Colonic mucosa (tissue), 4 donors: ENCODE measurements around the gene ASCC3. TPM values are rescaled to one million over a fixed set of nuclear protein-coding genes. Genes with fewer than 3 reads are reported as not detected.

Experiments
- DNase-seq: peaks from one replicate; pipeline ENCODE4 v3.0.0-alpha.2; 2020
- H3K27ac ChIP-seq: fragments of 200-600 bp; one replicate; pipeline ENCODE4 v1.8.0; 2021
- H3K27me3 ChIP-seq: fragments of 200-600 bp; one replicate; pipeline ENCODE4 v1.8.0; 2021
- H3K36me3 ChIP-seq: fragments of 200-600 bp; one replicate; pipeline ENCODE4 v1.8.0; 2021
- H3K4me1 ChIP-seq: fragments of 200-600 bp; one replicate; pipeline ENCODE4 v1.8.0; 2021; ENCODE audit warnings: mild to moderate bottlenecking
- H3K4me3 ChIP-seq: fragments of 200-600 bp; one replicate; pipeline ENCODE4 v1.8.0; 2021
- H3K9ac ChIP-seq, 2 donors: one replicate each; pipeline ENCODE4 v1.7.0; 2013; ENCODE audit warnings: control low read depth in 2 of 2, low read depth in 2 of 2, low read length in 2 of 2
- H3K9me3 ChIP-seq: fragments of 200-600 bp; one replicate; pipeline ENCODE4 v1.8.0; 2021
- CTCF ChIP-seq: fragments of 200-600 bp; IDR thresholded peaks from one replicate; pipeline ENCODE4 v1.8.0; 2022; ENCODE audit warnings: antibody characterized with exemption, mild to moderate bottlenecking
- intact Hi-C: fragments of 100-400 bp; cut with DNase I; formaldehyde crosslinking; loops from one replicate; pipeline ENCODE4 v1.14.1; 2022
- total RNA-seq, 2 donors: library from RNA; stranded (reverse); fragmentation: NEBNext Ultra II Directional in 1 of 2; extraction: Animal tissue kit (Norgen Biotek cat#: 25700) in 1 of 2; gene quantifications; one replicate each; pipeline ENCODE4 v1.2.1, GENCODE V29; 2021
- donor health status: healthy.
- donor health status: DM: no; HTN: no; CAD: no.
- donor health status: DM: no; HTN: no; CAD: no.

ASCC3 gene
- total RNA-seq, 2 donors from 2014 or later: 33.7 to 41.9 TPM

- Histone ChIP-seq H3K27me3 (peaks cover under 1% of the 10 kb centered on the region), H3K4me3 (no peak overlapping the region), H3K9me3 (no peaks in the 10 kb centered on the region), H3K4me1 (no peaks in the 10 kb centered on the region), H3K36me3 (no peaks in the 10 kb centered on the region), H3K9ac (no peak overlapping the region), H3K27ac (no peak overlapping the region)
- DNase-seq: no peak
- intact Hi-C loops: no loop called here
- TF ChIP-seq CTCF: no peak
Measured at GRCh38 chr6:100487638-100488037, 393.5 kb downstream of the ASCC3 start.

- Histone ChIP-seq H3K9ac (no peak overlapping the region), H3K4me1 (no peaks in the 10 kb centered on the region), H3K4me3 (no peak overlapping the region), H3K36me3 (no peaks in the 10 kb centered on the region), H3K27ac (no peak overlapping the region), H3K27me3 (no peaks in the 10 kb centered on the region), H3K9me3 (no peaks in the 10 kb centered on the region)
- DNase-seq: no peak
- intact Hi-C loops: no loop called here
- TF ChIP-seq CTCF: no peak
Measured at GRCh38 chr6:100485268-100485667, 395.9 kb downstream of the ASCC3 start.

- H3K4me1 ChIP-seq: no peaks in the 10 kb centered on the region
- H3K4me3 ChIP-seq: no peak overlapping the region
- no peaks in the 10 kb centered on the region for H3K9me3 ChIP-seq
- no peak for TF ChIP-seq CTCF
- H3K27ac ChIP-seq: no peak overlapping the region
- H3K36me3 ChIP-seq: no peaks in the 10 kb centered on the region
- intact Hi-C loops: no loop called here
- no peaks in the 10 kb centered on the region for H3K27me3 ChIP-seq
- DNase-seq: no peak
- H3K9ac ChIP-seq: no peak overlapping the region
Measured at GRCh38 chr6:100484474-100484873, 396.7 kb downstream of the ASCC3 start.

GRCh38 chr6:100482698-100483097 lies 398.4 kb downstream of the ASCC3 start:
- Histone ChIP-seq H3K36me3 (no peaks in the 10 kb centered on the region), H3K9me3 (no peaks in the 10 kb centered on the region), H3K4me3 (no peak overlapping the region), H3K27ac (no peak overlapping the region), H3K27me3 (peaks cover 4% of the 10 kb centered on the region), H3K9ac (no peak overlapping the region), H3K4me1 (no peaks in the 10 kb centered on the region)
- intact Hi-C loops: no loop called here
- no peak for TF ChIP-seq CTCF
- DNase-seq: no peak

- no peak for DNase-seq
- intact Hi-C loops: loop anchor here (2.0 kb wide), 1 partner anchor 363 kb away; no protein-coding TSS in a partner anchor
- H3K9ac ChIP-seq: no peak overlapping the region
- no peak overlapping the region for H3K27ac ChIP-seq
- TF ChIP-seq CTCF: peak; percentile 59
- no peak overlapping the region for H3K4me3 ChIP-seq
- H3K4me1 ChIP-seq: no peaks in the 10 kb centered on the region
- no peaks in the 10 kb centered on the region for H3K9me3 ChIP-seq
- peaks cover 4% of the 10 kb centered on the region for H3K27me3 ChIP-seq
- no peaks in the 10 kb centered on the region for H3K36me3 ChIP-seq
Measured at GRCh38 chr6:100479179-100480035, 401.7 kb downstream of the ASCC3 start.
